Motor neuron (in vitro differentiated cells): ENCODE measurements around the gene MAGED2. TPM values are rescaled to one million over a fixed set of nuclear protein-coding genes. Genes with fewer than 3 reads are reported as not detected.

Source experiments
- ATAC-seq, 8 experiments: fragments of 200-7000 bp; cut with Tn5 transposase; replicated peaks in 6 of 8; 2 replicates each; pipeline ENCODE4 v1.8.0; 2021; ENCODE audit warnings: mild to moderate bottlenecking in 8 of 8, moderate library complexity in 8 of 8
- H3K27ac ChIP-seq, 2 donors: fragments of 250-450 bp; sonication (Bioruptor Pico); 2 replicates each; pipeline ENCODE4 v1.9.0; 2021; ENCODE audit warnings: antibody characterized with exemption in 2 of 2, mild to moderate bottlenecking in 2 of 2, moderate library complexity in 1 of 2
- H3K4me1 ChIP-seq, 2 donors: fragments of 250-450 bp; sonication (Bioruptor Pico); replicated peaks in 1 of 2; 2 replicates each; pipeline ENCODE4 v1.6.1; 2021; ENCODE audit warnings: antibody characterized with exemption in 2 of 2, mild to moderate bottlenecking in 2 of 2, moderate library complexity in 1 of 2
- H3K4me3 ChIP-seq, 5 donors: fragments of 250-450 bp; sonication (Bioruptor Pico); 2 replicates each; pipeline ENCODE4 v1.9.0; 2021; ENCODE audit warnings: antibody characterized with exemption in 5 of 5, mild to moderate bottlenecking in 5 of 5, moderate library complexity in 4 of 5
- WGBS, 10 experiments: fragments of 450-650 bp; shearing (Covaris generic); methylation state at CpG; one replicate each; pipeline ENCODE4 v1.0.0; 2022; 5-methylcytosine and 5-hydroxymethylcytosine counted together
- in situ Hi-C, 9 experiments: fragments of 400-800 bp; cut with MboI; loops; one replicate each; pipeline ENCODE4 v1.15.0; 2021; ENCODE audit warnings: low sequenced_read_pairs in 9 of 9, low pct_unique_long_range_greater_than_20kb in 2 of 9; ENCODE audit not compliant: unreplicated experiment in 9 of 9
- total RNA-seq, 8 experiments: library from RNA; unstranded; fragments of 300-600 nt; gene quantifications; 2 replicates each; pipeline versions ENCODE4 v1.2.3 to v1.2.4, GENCODE V29; 2022

The MAGED2 gene
- total RNA-seq, 8 experiments from 2014 or later = 119 to 407 (median 218) TPM

DNA sequence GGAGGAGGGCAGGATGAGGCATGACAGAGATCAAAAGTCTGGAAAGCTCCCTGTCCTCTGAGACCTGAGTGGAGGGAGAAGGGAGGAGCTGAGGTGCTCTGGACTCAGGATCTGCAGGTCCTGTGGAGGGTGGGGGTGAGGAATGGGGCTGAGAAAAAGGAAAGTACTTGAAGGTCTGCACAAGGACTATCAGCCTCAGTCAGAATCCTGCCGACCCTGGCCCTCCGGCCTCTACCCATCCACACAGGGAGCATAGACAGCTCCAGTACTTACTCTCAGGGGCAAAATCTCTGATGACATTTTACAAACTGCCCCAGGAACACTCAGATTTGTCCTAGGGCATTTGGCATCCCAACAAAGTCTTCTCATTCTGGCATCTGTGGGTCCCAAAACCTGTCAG is 8.5 kb upstream of the MAGED2 start:
- WGBS, 10 experiments = 100% methylated on average over 1 of the region's 2 CpGs; no CpG with 5 or more reads in 9 of the 10 experiments
- Histone ChIP-seq H3K4me1 (no peaks in the 10 kb centered on the region), H3K27ac (no peak overlapping the region), H3K4me3 (no peak overlapping the region)
- in situ Hi-C loops = loop anchor here in 1 of 9 experiments (25.0 kb wide), 1 partner anchor 162 kb away; no protein-coding TSS in a partner anchor
- ATAC-seq = no peak

GRCh38 chrX:54808109-54808604 is 612 bp downstream of the MAGED2 start:
- no CpG with 5 or more reads among the region's 23 CpGs for WGBS, 10 experiments
- peaks cover 5 to 9% of the 10 kb centered on the region in 2 donors for H3K4me1 ChIP-seq
- H3K27ac ChIP-seq = peak overlapping the region; percentile 83 to 89
- H3K4me3 ChIP-seq = peak overlapping the region; percentile 43 to 77 (median 62)
- peak; percentile 50 to 84 (median 79) for ATAC-seq
- in situ Hi-C loops = no loop called here

DNA sequence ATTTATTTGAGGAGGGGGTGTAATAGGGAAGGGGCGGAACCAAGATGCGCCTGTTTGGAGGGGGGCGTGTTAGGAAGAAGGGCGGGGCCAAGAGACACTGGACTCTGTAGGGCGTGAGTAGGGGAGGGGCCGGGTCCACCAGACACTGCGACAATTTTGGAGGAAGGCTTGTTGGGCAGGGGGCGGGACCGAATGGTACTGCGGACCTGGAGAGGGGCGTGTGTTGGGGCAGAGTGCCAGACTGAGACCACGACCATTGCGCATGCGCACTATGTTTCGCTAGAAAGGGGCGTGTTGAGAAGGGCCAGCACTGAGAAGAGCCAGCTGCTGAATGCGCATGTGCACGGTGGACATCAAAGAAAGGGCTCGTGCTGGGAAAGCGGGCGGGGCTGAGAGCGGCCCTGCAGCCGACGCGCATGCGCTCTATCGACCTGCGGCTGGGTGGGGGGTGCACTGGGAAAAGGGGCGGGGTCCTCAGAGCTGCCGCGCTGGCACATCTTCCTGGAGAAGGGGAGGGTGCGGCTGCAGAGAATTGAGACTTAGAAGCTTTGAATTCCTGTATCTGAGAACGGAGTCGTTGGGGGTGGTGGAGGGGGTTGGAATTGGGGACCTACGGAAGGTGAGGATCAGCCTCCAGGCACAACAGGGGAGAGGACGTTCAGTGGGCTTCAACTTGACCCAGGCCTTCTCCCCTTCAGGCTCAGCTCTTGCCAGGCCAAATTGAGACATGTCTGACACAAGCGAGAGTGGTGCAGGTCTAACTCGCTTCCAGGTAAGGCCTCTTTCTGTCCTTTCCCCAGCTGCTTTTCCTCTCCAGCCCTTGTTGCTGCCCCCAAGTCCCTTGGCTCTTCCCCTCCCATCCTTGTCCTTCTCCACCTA is 1.3 kb downstream of the MAGED2 start:
- ATAC-seq = peak; percentile 70 to 89 (median 80)
- Histone ChIP-seq H3K4me1 (peaks cover 5 to 9% of the 10 kb centered on the region in 2 donors), H3K27ac (peak overlapping the region; percentile 83 to 95), H3K4me3 (peak overlapping the region; percentile 43 to 77 (median 62))
- in situ Hi-C loops = no loop called here
- 20 to 60% methylated on average over 2 to 3 of the region's 38 CpGs; no CpG with 5 or more reads in 8 of the 10 experiments for WGBS, 10 experiments

- H3K27ac ChIP-seq = no peak overlapping the region
- H3K4me1 ChIP-seq = peaks cover 5 to 9% of the 10 kb centered on the region in 2 donors
- in situ Hi-C loops = no loop called here
- WGBS, 10 experiments = 50 to 100% methylated on average over 2 of the region's 5 CpGs; no CpG with 5 or more reads in 8 of the 10 experiments
- no peak for ATAC-seq
- no peak overlapping the region for H3K4me3 ChIP-seq
Measured at GRCh38 chrX:54810532-54810931, 3.0 kb downstream of the MAGED2 start.

DNA sequence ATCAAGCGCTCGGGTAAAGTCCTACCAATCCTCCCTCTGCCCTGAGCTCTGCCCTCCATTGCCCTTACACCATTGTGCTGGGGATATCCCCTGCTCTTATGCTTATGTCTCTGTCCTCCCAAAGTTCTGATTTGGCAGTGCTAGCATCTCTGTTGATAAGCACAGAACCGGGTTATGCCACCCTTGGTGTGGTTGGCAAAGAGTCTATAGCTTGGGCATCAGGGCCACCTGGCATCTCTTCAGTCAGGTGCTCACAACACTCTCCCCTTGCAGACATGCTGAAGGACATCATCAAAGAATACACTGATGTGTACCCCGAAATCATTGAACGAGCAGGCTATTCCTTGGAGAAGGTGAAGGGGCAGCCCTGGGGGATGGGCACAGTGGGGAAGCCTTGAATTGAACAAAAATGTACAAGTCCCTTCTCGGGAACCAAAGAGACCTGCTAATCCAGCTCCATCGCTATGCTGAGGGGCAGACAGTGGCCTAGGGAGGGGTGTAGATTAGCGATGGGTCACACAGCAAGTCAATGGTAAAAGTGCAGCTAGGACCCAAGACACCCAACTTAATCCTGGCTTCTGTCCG is 3.8 kb downstream of the MAGED2 start:
- ATAC-seq = no peak
- Histone ChIP-seq H3K4me1 (peaks cover 5 to 9% of the 10 kb centered on the region in 2 donors), H3K27ac (no peak overlapping the region), H3K4me3 (no peak overlapping the region)
- 44 to 100% (median 58%) methylated on average over 1 to 5 of the region's 9 CpGs; no CpG with 5 or more reads in 7 of the 10 experiments for WGBS, 10 experiments
- in situ Hi-C loops = no loop called here

- 59 to 100% methylated on average over 1 to 3 of the region's 3 CpGs; no CpG with 5 or more reads in 8 of the 10 experiments for WGBS, 10 experiments
- no peak for ATAC-seq
- peaks cover 5 to 9% of the 10 kb centered on the region in 2 donors for H3K4me1 ChIP-seq
- H3K27ac ChIP-seq = no peak overlapping the region
- in situ Hi-C loops = no loop called here
- H3K4me3 ChIP-seq = no peak overlapping the region
Measured at GRCh38 chrX:54812306-54812705, 4.8 kb downstream of the MAGED2 start.

GRCh38 chrX:54817220-54817820 is 9.8 kb downstream of the MAGED2 start:
- Histone ChIP-seq H3K4me1 (no peaks in the 10 kb centered on the region), H3K27ac (no peak overlapping the region), H3K4me3 (no peak overlapping the region)
- whole genome bisulfite sequencing, 10 experiments = 8 to 67% (median 47%) methylated on average over 2 to 3 of the region's 7 CpGs; no CpG with 5 or more reads in 7 of the 10 experiments
- in situ Hi-C loops = no loop called here
- peak in 7 of 8 experiments; percentile 14 to 48 (median 38) for ATAC-seq

- in situ Hi-C loops = no loop called here
Measured at GRCh38 chrX:54818221-54818620, 10.7 kb downstream of the MAGED2 start.

GRCh38 chrX:54819201-54819600 is 11.7 kb downstream of the MAGED2 start:
- in situ Hi-C loops = no loop called here
- 38 to 58% methylated on average over 3 to 5 of the region's 8 CpGs; no CpG with 5 or more reads in 8 of the 10 experiments for WGBS, 10 experiments
- Histone ChIP-seq H3K27ac (no peak overlapping the region), H3K4me1 (no peaks in the 10 kb centered on the region), H3K4me3 (no peak overlapping the region)
- ATAC-seq = peak in 1 of 8 experiments; percentile 10

More at GRCh38 chrX:54818221-54818620, 10.7 kb downstream of the MAGED2 start:
- 0 to 100% (median 70%) methylated on average over 1 to 3 of the region's 5 CpGs; no CpG with 5 or more reads in 5 of the 10 experiments for WGBS, 10 experiments
- peak in 1 of 8 experiments; percentile 7 for ATAC-seq
- no peak overlapping the region for H3K4me3 ChIP-seq
- H3K4me1 ChIP-seq = no peaks in the 10 kb centered on the region
- no peak overlapping the region for H3K27ac ChIP-seq

GRCh38 chrX:54820737-54821136 is 13.2 kb downstream of the MAGED2 start:
- in situ Hi-C loops = no loop called here
- H3K27ac ChIP-seq = no peak overlapping the region
- H3K4me3 ChIP-seq = no peak overlapping the region
- H3K4me1 ChIP-seq = no peaks in the 10 kb centered on the region
- no CpG with 5 or more reads among the region's 7 CpGs for WGBS, 10 experiments
- ATAC-seq = peak in 1 of 8 experiments; percentile 10

DNA sequence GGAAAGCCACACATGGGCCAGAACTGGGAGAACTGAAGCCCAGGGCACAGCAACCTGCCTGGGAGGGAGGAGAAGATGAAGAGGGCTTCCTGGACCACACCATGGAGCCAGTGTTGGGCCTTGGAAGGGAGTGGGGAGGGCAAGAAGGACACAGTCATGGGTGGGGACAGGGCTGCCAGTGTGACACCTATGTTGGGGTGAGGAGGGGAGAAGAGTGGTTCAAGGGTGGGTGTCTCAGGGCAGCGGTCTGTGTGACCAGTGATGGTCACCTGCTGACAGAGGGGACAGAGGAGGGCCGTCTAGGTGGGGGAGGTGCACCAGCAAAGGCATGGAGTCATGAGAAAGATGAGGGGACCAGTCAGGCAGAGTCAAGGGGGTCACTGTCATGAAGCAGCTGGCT is 13.8 kb downstream of the MAGED2 start:
- no peak for ATAC-seq
- no peak overlapping the region for H3K4me3 ChIP-seq
- H3K4me1 ChIP-seq = no peaks in the 10 kb centered on the region
- no peak overlapping the region for H3K27ac ChIP-seq
- in situ Hi-C loops = no loop called here
- WGBS, 10 experiments = no CpG with 5 or more reads among the region's 2 CpGs

GRCh38 chrX:54824195-54824594 is 16.6 kb downstream of the MAGED2 start:
- in situ Hi-C loops = no loop called here
- ATAC-seq = no peak
- H3K27ac ChIP-seq = no peak overlapping the region
- no peaks in the 10 kb centered on the region for H3K4me1 ChIP-seq
- no peak overlapping the region for H3K4me3 ChIP-seq
- WGBS, 10 experiments = 57% methylated on average over 3 of the region's 5 CpGs; no CpG with 5 or more reads in 9 of the 10 experiments

DNA sequence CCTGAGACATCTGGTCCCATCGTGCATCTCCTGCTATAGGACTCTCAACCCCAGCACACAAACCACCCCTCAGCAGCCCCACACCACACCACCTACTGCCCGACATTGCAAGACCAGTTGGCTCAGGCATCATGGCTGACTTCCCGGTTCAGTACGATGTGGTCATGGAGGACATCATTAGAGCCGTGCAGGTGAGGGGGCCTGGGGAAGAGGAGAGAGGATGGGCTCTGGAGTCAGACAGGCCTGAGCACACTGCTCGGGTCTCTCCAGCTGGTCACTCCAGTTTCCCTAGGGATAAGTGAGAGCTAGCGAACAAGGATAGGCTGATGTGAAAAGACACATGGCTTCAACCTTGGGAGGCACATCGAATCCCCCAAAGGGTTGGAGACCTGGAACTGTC is 17.2 kb downstream of the MAGED2 start:
- Histone ChIP-seq H3K4me1 (no peaks in the 10 kb centered on the region), H3K4me3 (no peak overlapping the region), H3K27ac (no peak overlapping the region)
- no peak for ATAC-seq
- in situ Hi-C loops = no loop called here
- 72 to 100% (median 100%) methylated on average over 1 to 4 of the region's 8 CpGs; no CpG with 5 or more reads in 7 of the 10 experiments for WGBS, 10 experiments
